DOHH2 (cell line): Measurements from ENCODE around the gene THAP4.

ENCODE experiments used
- H3F3A ChIP-seq: fragments of 200-600 bp; sonication (generic), shearing (Covaris generic); 2 replicates; pipeline ENCODE4 v1.6.0; 2016; ENCODE audit warnings: antibody characterized with exemption, mild to moderate bottlenecking; ENCODE audit not compliant: control insufficient read depth, insufficient read depth
- H3K27ac ChIP-seq: fragments of 200-600 bp; sonication (generic); 2 replicates; pipeline ENCODE4 v1.5.1; 2014; ENCODE audit warnings: low read depth, mild to moderate bottlenecking, low read length, moderate library complexity
- H3K27me3 ChIP-seq: fragments of 200-600 bp; sonication (generic); 2 replicates; pipeline ENCODE4 v1.6.1; 2014; ENCODE audit warnings: mild to moderate bottlenecking, low read length, mixed read lengths; ENCODE audit not compliant: control insufficient read depth
- H3K36me3 ChIP-seq: fragments of 200-600 bp; sonication (generic); 2 replicates; pipeline ENCODE4 v1.6.1; 2014; ENCODE audit warnings: mild to moderate bottlenecking, low read length, moderate library complexity, mixed read lengths; ENCODE audit not compliant: control insufficient read depth
- H3K4me1 ChIP-seq: fragments of 200-600 bp; sonication (generic); 2 replicates; pipeline ENCODE4 v1.6.1; 2014; ENCODE audit warnings: mild to moderate bottlenecking, low read length, mixed read lengths; ENCODE audit not compliant: control insufficient read depth
- H3K4me2 ChIP-seq: fragments of 200-600 bp; sonication (generic); 2 replicates; pipeline ENCODE4 v1.6.0; 2014; ENCODE audit warnings: mild to moderate bottlenecking, low read length, moderate library complexity
- H3K4me3 ChIP-seq: fragments of 200-600 bp; sonication (generic); 2 replicates; pipeline ENCODE4 v1.5.1; 2014; ENCODE audit warnings: mild to moderate bottlenecking, low read length, mixed read lengths
- H3K79me2 ChIP-seq: fragments of 200-600 bp; sonication (generic); 2 replicates; pipeline ENCODE4 v1.6.1; 2014; ENCODE audit warnings: mild to moderate bottlenecking, low read length, mixed read lengths; ENCODE audit not compliant: control insufficient read depth
- H3K9me2 ChIP-seq: fragments of 200-600 bp; sonication (generic); replicated peaks from 2 replicates; pipeline ENCODE4 v1.6.1; 2014; ENCODE audit warnings: mild to moderate bottlenecking, low read length, mixed read lengths; ENCODE audit not compliant: control insufficient read depth
- H3K9me3 ChIP-seq: fragments of 200-600 bp; sonication (generic); 2 replicates; pipeline ENCODE4 v1.6.1; 2014; ENCODE audit warnings: antibody characterized with exemption, low read length, mixed read lengths; ENCODE audit not compliant: control insufficient read depth, insufficient read depth
- H4K20me1 ChIP-seq: fragments of 200-600 bp; sonication (generic); 2 replicates; pipeline ENCODE4 v1.6.0; 2014; ENCODE audit warnings: low read depth, mild to moderate bottlenecking, antibody characterized with exemption, low read length, moderate library complexity; ENCODE audit not compliant: control insufficient read depth, insufficient read depth
- EZH2phosphoT487 ChIP-seq: fragments of 200-600 bp; sonication (generic); IDR thresholded peaks from 2 replicates; pipeline ENCODE4 v1.6.1; 2017; ENCODE audit warnings: borderline replicate concordance, mild to moderate bottlenecking, antibody characterized with exemption, low read length, moderate library complexity, mixed read lengths
- TF ChIP-seq, protein P1 (sequence below): fragments of 200-600 bp; sonication (generic); IDR thresholded peaks from one replicate; pipeline ENCODE4 v1.5.1; 2014; ENCODE audit warnings: antibody characterized with exemption, mild to moderate bottlenecking, low read depth, low read length; ENCODE audit not compliant: poor library complexity, severe bottlenecking

THAP4 gene

DNA sequence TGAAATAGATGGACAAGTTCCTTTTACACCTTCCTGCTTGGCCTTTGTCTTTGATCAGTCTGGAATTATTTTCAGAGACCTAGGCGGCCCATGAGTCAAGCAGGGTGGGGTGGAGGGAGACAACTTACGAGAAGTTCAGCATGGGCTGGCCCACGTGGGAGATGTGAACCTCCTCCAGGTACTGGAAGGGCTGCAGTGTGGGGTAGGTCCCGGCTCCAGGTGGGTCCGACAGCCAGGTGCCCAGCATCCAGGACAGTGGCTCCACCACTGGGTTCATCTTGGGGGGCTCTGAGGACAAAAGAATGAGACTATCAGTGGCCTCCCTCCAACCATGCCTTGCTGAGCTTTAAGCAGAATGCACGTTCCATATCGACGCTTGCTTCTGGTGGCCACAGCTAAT, 30.8 kb downstream of the THAP4 start:
- Histone ChIP-seq H3K79me2 (peaks cover 28% of the 10 kb centered on the region), H3K4me1 (peaks cover 13% of the 10 kb centered on the region), H3K9me3 (no peaks in the 10 kb centered on the region), H3K27ac (no peak overlapping the region), H3F3A (no peaks in the 10 kb centered on the region), H3K36me3 (peaks cover 40% of the 10 kb centered on the region), H4K20me1 (no peaks in the 10 kb centered on the region), H3K4me3 (no peak overlapping the region), H3K9me2 (no peaks in the 10 kb centered on the region), H3K27me3 (no peaks in the 10 kb centered on the region), H3K4me2 (no peak overlapping the region)
- no peak for TF ChIP-seq EZH2phosphoT487
- TF ChIP-seq, protein P1, sequence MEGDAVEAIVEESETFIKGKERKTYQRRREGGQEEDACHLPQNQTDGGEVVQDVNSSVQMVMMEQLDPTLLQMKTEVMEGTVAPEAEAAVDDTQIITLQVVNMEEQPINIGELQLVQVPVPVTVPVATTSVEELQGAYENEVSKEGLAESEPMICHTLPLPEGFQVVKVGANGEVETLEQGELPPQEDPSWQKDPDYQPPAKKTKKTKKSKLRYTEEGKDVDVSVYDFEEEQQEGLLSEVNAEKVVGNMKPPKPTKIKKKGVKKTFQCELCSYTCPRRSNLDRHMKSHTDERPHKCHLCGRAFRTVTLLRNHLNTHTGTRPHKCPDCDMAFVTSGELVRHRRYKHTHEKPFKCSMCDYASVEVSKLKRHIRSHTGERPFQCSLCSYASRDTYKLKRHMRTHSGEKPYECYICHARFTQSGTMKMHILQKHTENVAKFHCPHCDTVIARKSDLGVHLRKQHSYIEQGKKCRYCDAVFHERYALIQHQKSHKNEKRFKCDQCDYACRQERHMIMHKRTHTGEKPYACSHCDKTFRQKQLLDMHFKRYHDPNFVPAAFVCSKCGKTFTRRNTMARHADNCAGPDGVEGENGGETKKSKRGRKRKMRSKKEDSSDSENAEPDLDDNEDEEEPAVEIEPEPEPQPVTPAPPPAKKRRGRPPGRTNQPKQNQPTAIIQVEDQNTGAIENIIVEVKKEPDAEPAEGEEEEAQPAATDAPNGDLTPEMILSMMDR, result no peak

DNA sequence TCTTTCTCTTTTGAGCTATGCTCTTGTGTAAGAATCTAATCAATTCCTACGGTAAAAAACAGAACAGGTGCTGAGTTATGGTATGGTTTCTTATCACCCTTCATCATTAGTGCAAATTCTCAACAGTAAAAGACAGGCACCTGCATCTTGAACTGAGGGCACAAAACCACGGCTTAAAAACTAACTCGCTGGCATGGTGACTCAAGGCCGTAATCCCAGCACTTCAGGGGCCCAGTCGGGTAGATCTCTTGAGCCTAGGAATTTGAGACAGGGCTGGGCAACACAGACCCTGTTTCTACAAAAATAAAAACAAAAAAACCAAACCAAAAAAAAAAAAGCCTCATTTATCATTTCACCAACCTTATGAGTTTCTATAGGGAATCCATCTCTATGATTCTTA, 33.3 kb downstream of the THAP4 start:
- Histone ChIP-seq H3K4me2 (no peak overlapping the region), H3K4me1 (no peaks in the 10 kb centered on the region), H3K9me3 (no peaks in the 10 kb centered on the region), H4K20me1 (no peaks in the 10 kb centered on the region), H3K9me2 (no peaks in the 10 kb centered on the region), H3K36me3 (peaks cover 40% of the 10 kb centered on the region), H3K27ac (no peak overlapping the region), H3K4me3 (no peak overlapping the region), H3K79me2 (peaks cover 7% of the 10 kb centered on the region), H3K27me3 (no peaks in the 10 kb centered on the region), H3F3A (no peaks in the 10 kb centered on the region)
- TF ChIP-seq, protein P1, result no peak
- TF ChIP-seq EZH2phosphoT487, result no peak

DNA sequence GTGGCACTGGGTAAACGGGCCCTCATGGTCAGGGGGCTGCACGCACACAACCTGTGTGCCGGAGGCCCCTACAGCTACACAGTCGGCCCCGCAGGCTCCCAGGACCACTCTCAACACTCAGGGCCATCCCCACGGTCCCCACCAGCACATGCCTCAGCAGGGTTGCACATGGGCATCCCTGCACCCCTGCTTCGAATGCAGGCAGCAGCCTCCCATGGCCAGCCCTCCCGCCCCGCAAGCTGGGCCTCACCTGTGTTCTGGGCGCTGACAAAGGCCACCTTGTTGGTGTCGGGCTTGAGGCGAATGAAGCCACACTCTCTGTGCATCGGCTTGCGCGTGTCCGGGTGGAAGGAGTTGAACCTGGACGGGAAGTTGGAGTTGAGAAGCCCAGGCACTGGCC, 34.2 kb downstream of the THAP4 start:
- no peaks in the 10 kb centered on the region for H3K9me2 ChIP-seq
- no peaks in the 10 kb centered on the region for H3K9me3 ChIP-seq
- H3K4me1 ChIP-seq, result no peaks in the 10 kb centered on the region
- H3K27ac ChIP-seq, result no peak overlapping the region
- H3K36me3 ChIP-seq, result peaks cover 42% of the 10 kb centered on the region
- H3K4me3 ChIP-seq, result no peak overlapping the region
- TF ChIP-seq, protein P1, result no peak
- TF ChIP-seq EZH2phosphoT487, result no peak
- H3K4me2 ChIP-seq, result no peak overlapping the region
- H3K27me3 ChIP-seq, result no peaks in the 10 kb centered on the region
- H3K79me2 ChIP-seq, result no peaks in the 10 kb centered on the region
- H4K20me1 ChIP-seq, result no peaks in the 10 kb centered on the region
- H3F3A ChIP-seq, result peaks cover 4% of the 10 kb centered on the region; the same call in 1 of the 2 replicates
